HEK293T (cell line): ENCODE results near the gene CELF2.

Experiments used
- ARNT ChIP-seq: fragments of 450-650 bp; IDR thresholded peaks from 2 replicates; pipeline ENCODE4 v1.6.1; 2017; ENCODE audit warnings: mild to moderate bottlenecking
- SUZ12 ChIP-seq: fragments of 450-650 bp; IDR thresholded peaks from 2 replicates; pipeline ENCODE4 v1.6.1; 2016; ENCODE audit warnings: mild to moderate bottlenecking

GRCh38 chr10:11083051-11083450 is 65.4 kb downstream of the CELF2 start:
- no peak for TF ChIP-seq SUZ12
- TF ChIP-seq ARNT, result no peak
